GM20000 (cell line): Measurements from ENCODE around the gene FUT3.

ENCODE experiments used
- DNase-seq: peaks from one replicate; pipeline ENCODE4 v3.0.0; 2012; ENCODE audit warnings: low spot score
- CTCF ChIP-seq: IDR thresholded peaks from 2 replicates; pipeline ENCODE4 v1.5.1; 2012; ENCODE audit warnings: mild to moderate bottlenecking, control low read depth; ENCODE audit errors: extremely low read depth, missing control alignments

FUT3 gene

DNA sequence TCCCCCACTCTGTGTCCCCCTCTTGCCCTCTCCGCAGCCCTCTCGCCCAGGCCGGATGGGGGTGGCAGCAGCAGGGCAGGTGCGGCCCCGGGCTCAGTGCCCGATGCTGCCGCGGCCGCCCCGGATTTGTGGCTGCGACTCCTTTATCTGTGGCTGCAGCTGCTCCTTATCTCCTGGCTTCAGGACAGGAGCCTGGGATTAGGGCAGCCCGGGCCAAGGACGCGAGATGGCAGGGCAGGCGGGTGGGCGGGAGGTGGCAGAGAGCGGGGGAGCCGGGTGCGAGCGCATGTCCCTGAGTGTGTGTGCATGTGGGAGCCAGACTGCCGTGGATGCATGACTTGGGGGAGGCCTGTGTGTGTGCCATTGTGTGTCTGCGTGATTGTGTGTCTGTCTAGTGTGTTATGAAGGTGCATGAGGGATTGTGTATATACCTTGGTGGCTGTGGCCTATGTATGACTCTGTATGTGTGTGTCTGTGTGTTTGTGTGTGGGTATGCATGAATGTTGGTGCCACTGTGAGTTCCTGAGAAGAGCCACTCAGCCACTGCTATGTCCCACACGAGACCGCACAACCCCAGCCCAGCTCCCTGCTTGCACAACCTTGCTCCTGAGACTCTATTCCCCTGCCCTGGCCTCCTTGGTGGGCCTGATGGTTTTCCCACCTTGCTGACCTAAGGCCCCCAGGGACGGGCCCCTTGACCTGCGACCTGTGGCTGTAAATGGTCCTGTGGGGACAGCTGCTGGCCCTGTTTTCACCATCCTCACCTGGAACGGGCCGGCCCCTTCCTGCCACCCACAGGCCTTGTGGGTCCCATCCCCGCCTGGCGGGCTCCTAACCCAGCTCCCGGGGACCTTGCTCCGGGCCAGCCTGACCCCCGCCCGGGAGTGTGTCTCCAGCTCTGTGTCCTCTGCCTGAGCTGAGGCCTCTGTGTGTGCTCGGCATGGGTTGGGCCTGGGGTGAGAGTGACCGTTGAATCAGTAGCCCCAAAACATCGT is 51.7 kb downstream of the FUT3 start:
- TF ChIP-seq CTCF, result no peak
- no peak for DNase-seq

- no peak for DNase-seq
- no peak for TF ChIP-seq CTCF
Observed at GRCh38 chr19:5798244-5798643, 53.0 kb downstream of the FUT3 start.

- no peak for TF ChIP-seq CTCF
- no peak for DNase-seq
Observed at GRCh38 chr19:5795382-5795919, 55.8 kb downstream of the FUT3 start.

DNA sequence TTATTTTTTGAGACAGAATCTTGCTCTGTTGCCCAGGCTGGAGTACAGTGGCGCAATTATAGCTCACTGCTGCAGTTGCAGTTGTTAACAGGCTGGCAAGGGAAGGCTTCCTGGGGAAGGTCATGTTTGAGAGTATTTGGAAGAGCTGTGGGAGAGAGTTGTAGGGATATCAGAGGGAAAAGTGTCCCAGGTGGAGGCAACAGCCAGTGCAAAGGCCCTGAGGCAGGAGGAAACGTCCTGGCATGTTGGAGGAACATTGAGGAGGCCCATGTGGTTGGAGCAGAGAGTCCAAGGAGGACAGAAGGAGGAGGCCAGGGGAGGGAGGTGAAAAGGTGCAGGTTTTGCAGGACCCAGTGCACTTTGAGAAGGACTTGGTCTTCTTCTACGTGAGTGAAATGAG is 58.1 kb downstream of the FUT3 start:
- no peak for DNase-seq
- TF ChIP-seq CTCF, result no peak
